Skeletal muscle cell (primary cell): ENCODE results near the gene TLX2.

Experiments used
- DNase-seq: peaks from one replicate; pipeline ENCODE4 v3.0.0-alpha.2; 2010; ENCODE audit warnings: low read depth
- H3K4me3 ChIP-seq: 2 replicates; pipeline ENCODE4 v1.5.1; 2011; ENCODE audit warnings: low read depth, mild to moderate bottlenecking, control low read depth, low read length, moderate library complexity

TLX2 gene

GRCh38 chr2:74495440-74495839, 18.8 kb upstream of the TLX2 start:
- no peak for DNase-seq
- H3K4me3 ChIP-seq: no peak overlapping the region

GRCh38 chr2:74496997-74497776, 17.1 kb upstream of the TLX2 start:
- no peak for DNase-seq
- no peak overlapping the region for H3K4me3 ChIP-seq

- peak overlapping the region; percentile 41 for H3K4me3 ChIP-seq
- no peak for DNase-seq
Observed at GRCh38 chr2:74497777-74498499, 16.3 kb upstream of the TLX2 start.

GRCh38 chr2:74498500-74499266, 15.6 kb upstream of the TLX2 start:
- H3K4me3 ChIP-seq: peak overlapping the region; percentile 41
- no peak for DNase-seq

GRCh38 chr2:74499267-74499939, 14.8 kb upstream of the TLX2 start, which contains the start of gene LBX2:
LBX2 (minus strand) TSS chr2:74499603; CDS start chr2:74499537, 66 bp downstream.
- peak within 1 kb of the TSS; percentile 41 for H3K4me3 ChIP-seq
- DNase-seq: no peak

- H3K4me3 ChIP-seq: peak overlapping the region; percentile 41
Observed at GRCh38 chr2:74499940-74500577, 14.2 kb upstream of the TLX2 start.

GRCh38 chr2:74500578-74500946, 13.7 kb upstream of the TLX2 start:
- no peak overlapping the region for H3K4me3 ChIP-seq

More at GRCh38 chr2:74499940-74500577, 14.2 kb upstream of the TLX2 start:
- DNase-seq: no peak

GRCh38 chr2:74501335-74502071, 12.7 kb upstream of the TLX2 start:
- H3K4me3 ChIP-seq: no peak overlapping the region
- DNase-seq: no peak

More at GRCh38 chr2:74500578-74500946, 13.7 kb upstream of the TLX2 start:
- no peak for DNase-seq

- no peak for DNase-seq
- H3K4me3 ChIP-seq: peak overlapping the region; percentile 54
Observed at GRCh38 chr2:74502147-74502719, 12.0 kb upstream of the TLX2 start.

- peak overlapping the region; percentile 54 for H3K4me3 ChIP-seq
- DNase-seq: peak; percentile 35
Observed at GRCh38 chr2:74502720-74503505, 11.3 kb upstream of the TLX2 start.

GRCh38 chr2:74503506-74504475, 10.5 kb upstream of the TLX2 start:
- DNase-seq: no peak
- H3K4me3 ChIP-seq: peak overlapping the region; percentile 54

GRCh38 chr2:74504591-74504990, 9.7 kb upstream of the TLX2 start:
- H3K4me3 ChIP-seq: no peak overlapping the region
- DNase-seq: no peak

- peak overlapping the region; percentile 5 for H3K4me3 ChIP-seq
- no peak for DNase-seq
Observed at GRCh38 chr2:74505448-74506246, 8.6 kb upstream of the TLX2 start.

- DNase-seq: peak; percentile 90
- H3K4me3 ChIP-seq: peak within 1 kb of the TSS; percentile 89
Observed at GRCh38 chr2:74507145-74507925, 6.9 kb upstream of the TLX2 start, which contains the start of gene PCGF1. PCGF1 (minus strand) TSS chr2:74507695; CDS start chr2:74507668, 27 bp downstream.
